NCI-H1105 treated with DMSO at 0.1 percent for 48 hours (cell line): Measurements from ENCODE around the gene CYP17A1.
"Not testable (repeated sequence)": the region's sequence is repeated elsewhere in the genome, so short reads cannot be mapped to it uniquely, and the experiment has no call there.

Experiments
- DNase-seq: peaks from one replicate; lab custom pipeline; 2025; lab: John Stamatoyannopoulos, UW

Gene CYP17A1

DNA sequence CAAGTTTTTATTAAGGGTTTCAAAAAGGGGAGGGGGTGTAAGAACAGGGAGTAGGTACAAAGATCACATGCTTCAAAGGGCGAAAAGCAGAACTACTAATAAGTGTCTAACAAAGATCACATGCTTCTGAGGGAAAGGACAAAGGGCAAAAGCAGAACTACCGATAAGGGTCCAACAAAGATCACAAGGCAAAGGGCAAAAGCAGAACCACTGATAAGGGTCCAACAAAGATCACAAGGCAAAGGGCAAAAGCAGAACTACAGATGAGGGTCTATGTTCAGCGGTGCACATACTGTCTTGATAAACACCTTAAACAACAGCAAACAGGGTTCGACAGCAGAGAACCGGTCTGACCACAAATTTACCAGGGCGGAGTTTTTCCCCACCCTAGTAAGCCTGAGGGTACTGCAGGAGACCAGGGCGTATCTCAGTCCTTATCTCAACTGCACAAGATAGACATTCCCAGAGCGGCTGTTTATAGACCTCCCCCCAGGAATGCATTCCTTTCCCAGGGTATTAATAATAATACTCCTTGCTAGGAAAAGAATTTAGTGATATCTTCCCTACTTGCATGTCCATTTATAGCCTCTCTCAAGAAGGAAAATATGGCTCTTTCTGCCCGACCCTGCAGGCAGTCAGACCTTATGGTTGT, 1.2 kb upstream of the CYP17A1 start:
- DNase-seq, result not testable (repeated sequence)

GRCh38 chr10:102835007-102835482, 2.2 kb downstream of the CYP17A1 start:
- DNase-seq, result peak; percentile 54

DNA sequence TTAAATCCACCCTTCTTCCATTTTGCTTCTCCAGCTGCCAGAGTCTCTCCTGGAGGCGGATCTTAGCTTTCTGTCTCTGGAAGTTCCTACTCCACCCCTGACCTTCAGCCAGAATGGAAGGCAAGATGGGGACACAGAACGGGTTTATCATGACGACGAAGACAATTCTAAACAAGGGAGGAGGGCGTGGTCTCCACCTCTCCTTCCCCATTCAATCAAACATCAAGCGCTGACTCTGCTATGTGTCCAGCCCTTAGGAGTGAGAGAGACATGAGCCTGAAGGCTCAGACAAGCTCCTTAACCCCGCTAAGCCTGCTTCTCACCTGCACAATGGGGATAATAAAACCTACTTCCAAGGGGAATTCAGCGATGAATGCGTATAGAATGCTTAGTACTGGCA, 3.1 kb downstream of the CYP17A1 start:
- no peak for DNase-seq

- DNase-seq, result no peak
Measured at GRCh38 chr10:102832987-102833386, 4.2 kb downstream of the CYP17A1 start.

GRCh38 chr10:102832248-102832647, 5.0 kb downstream of the CYP17A1 start:
- no peak for DNase-seq

DNA sequence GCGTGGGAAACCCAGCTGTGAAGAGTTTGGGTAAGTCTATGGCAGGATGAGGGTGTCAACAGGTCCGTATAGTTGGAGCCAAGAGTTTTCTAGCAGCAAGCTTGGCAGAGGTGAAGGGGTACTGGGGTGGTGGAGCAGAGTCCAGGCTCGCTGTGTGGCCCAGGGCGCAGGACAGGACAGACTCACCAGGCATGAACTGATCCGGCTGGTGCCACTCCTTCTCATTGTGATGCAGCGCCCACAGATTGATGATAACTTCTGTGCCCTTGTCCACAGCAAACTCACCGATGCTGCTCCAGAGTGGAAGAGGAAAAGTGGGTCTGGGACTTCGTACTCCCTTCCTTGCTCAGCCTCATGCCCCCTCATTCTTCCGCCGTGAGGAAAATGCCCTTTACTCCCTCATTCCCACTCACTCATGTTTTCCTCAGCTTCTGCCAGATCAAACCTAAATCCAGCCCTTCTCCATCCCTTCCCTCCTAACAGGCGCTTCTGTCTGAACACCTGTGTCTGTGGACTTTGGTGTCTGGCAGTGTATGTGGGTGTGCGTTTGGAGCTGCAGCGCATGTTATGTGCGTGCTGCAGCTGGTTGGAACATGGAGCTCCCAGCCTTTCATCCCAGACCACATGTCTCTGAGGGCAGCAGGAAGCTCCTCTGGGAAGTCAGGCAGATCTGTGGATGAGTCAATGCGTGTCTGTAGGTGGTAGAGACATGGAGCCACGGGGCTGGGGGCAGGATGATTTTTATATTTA, 5.7 kb downstream of the CYP17A1 start:
- no peak for DNase-seq

DNA sequence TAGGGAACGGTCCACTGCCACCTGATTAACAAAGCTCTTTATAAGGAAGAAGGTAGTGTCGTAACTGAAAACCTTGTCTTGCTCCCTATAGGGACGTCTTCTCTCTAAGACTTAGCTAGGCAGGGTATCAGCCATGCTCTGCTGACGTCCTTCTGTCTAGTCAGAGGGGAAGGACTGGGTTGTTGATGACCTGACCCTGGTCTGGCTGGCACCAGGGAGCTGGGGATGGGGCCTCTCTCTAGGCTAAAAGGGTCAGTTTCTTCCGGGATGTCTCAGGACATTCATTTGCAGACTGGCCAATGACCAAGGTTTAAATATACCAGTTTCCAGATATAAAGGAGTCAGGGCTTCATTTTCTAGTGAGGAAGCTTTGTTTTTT, 9.6 kb downstream of the CYP17A1 start:
- no peak for DNase-seq

DNA sequence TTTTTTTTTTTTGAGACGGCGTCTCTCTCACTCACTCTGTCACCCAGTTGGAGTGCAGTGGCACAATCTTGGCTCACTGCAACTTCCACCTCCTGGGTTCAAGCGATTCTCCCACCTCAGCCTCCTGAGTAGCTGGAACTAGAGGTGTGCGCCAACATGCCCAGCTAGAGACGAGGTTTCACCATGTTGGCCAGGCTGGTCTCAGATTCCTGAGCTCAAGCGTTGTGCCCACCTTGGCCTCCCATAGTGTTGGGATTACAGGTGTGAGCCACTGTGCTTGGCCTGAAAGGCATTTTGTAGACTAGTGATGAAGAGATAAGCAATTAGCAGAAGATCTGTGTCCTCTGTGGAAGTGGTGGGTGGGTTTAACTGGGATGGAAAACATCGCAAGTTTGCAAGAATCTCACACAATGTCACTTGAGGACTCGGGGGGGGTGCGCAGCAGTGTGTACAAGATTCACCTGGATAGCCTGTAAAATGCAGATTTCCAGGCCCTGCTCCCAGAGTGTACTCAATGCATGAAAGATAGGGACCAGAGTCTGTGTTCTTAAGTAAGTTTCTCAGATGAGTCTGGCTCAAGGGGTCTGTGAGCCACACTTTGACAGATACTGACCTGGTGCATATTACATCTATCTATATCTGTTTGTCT, 10.9 kb downstream of the CYP17A1 start:
- no peak for DNase-seq

DNA sequence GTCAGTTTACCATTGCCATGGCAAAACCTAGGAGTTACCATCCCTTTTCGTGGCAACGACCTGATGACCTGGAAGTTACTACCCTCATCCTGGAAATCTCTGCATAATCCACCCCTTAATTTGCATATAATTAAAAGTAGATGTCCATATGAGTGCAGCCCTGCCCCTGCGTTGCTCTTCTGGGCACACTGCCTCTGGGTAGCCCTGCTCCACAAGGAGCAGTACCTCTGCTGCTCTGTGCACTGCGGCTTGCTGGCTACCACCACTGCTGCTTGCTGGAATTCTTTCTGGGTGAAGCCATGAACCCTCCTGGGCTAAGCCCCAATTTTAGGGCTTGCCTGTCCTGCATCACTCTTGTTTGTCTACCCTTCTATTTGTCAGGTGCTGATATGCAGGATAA, 12.5 kb downstream of the CYP17A1 start:
- no peak for DNase-seq

GRCh38 chr10:102822222-102822621, 15.0 kb downstream of the CYP17A1 start:
- DNase-seq, result no peak

- not testable (repeated sequence) for DNase-seq
Measured at GRCh38 chr10:102820008-102820407, 17.2 kb downstream of the CYP17A1 start.

DNA sequence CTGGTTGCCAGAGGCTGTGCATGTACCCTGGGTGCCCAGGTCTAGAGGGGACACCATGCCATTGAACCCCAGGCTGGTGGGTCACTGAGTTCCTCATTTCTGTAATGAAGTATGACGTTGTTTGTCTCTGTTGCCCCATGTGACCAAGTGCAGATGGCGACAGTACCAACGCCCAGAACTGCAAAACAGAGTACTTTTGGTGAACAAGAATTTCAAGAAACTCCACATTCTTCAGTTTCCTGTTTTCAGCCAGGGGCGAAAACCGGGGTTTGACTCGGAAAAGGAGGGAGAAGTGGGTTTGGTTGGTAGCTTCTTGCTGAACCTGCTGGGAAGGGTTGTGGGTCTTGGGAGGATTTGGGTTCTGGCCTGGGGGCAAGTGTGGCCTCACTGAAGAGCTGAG, 18.2 kb downstream of the CYP17A1 start:
- no peak for DNase-seq

DNA sequence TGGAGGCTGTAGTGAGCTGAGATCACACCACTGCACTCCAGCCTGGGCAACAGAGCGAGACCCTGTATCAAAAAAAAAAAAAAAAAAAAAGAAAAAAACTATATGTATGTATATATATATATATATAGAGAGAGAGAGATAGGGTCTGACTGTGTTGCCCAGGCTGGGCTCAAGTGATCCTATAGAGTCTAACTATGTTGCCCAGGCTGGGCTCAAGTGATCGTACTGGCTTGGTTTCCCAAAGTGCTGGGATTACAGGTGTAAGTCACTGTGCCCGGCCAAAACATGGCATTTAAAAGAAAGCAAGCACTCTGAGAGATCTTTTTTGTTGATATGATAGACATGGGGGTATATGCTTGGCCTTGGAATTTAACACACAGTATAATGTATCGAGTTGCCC, 20.0 kb downstream of the CYP17A1 start:
- no peak for DNase-seq

GRCh38 chr10:102815790-102816549, 21.2 kb downstream of the CYP17A1 start:
- no peak for DNase-seq

- no peak for DNase-seq
Measured at GRCh38 chr10:102814873-102815661, 22.1 kb downstream of the CYP17A1 start.

- no peak for DNase-seq
Measured at GRCh38 chr10:102814453-102814871, 22.8 kb downstream of the CYP17A1 start.

DNA sequence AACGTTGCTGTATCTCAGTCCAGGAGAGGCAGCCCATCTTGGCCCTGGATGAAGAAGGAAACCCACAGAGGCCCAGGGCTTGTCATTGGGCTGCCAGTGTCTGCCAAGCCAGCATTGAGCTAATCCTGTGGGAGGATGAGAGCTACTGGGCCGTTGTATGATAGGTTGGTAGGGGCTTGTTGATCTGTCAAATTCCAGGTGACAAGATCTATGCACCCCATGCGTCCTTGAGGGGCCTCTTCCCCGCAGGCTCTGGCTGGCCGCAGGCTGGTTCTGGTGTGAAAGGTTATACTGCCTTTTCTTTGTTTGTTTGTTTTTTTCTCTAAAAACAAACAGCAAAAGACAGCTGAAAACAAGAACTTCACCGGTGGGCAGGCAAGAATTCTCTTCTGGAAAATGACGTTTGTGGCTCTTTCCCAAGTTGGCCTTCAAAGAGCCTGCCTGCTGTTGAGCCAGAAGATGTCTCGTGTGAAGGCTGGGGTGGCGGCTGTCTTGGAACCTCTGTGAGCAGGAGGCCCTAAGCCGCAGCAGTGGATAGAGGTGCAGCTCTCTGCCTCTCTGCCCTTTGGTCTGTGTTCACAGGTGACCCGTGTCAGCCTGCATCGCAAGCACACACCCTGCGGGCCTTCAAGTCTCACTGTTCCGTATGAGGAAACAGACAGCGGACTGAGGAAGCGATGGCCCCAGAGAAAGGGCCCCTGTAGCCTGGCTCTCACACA, 23.3 kb downstream of the CYP17A1 start:
- no peak for DNase-seq

GRCh38 chr10:102813017-102813541, 24.1 kb downstream of the CYP17A1 start:
- no peak for DNase-seq

GRCh38 chr10:102812231-102812876, 24.9 kb downstream of the CYP17A1 start:
- no peak for DNase-seq

- DNase-seq, result no peak
Measured at GRCh38 chr10:102811346-102811745, 25.9 kb downstream of the CYP17A1 start.
